Stimulated activated CD8-positive, alpha-beta memory T cell treated with anti-CD3 and anti-CD28 coated beads, Interleukin-4, amount 100 ng/mL, for 48 hours (primary cell): ENCODE data around the gene SAA2.
"Not testable (repeated sequence)": the region's sequence is repeated elsewhere in the genome, so short reads cannot be mapped to it uniquely, and the experiment has no call there.

Source experiments
- DNase-seq: peaks from one replicate; pipeline ENCODE4 v3.0.0-alpha.2; 2020

SAA2 gene

DNA sequence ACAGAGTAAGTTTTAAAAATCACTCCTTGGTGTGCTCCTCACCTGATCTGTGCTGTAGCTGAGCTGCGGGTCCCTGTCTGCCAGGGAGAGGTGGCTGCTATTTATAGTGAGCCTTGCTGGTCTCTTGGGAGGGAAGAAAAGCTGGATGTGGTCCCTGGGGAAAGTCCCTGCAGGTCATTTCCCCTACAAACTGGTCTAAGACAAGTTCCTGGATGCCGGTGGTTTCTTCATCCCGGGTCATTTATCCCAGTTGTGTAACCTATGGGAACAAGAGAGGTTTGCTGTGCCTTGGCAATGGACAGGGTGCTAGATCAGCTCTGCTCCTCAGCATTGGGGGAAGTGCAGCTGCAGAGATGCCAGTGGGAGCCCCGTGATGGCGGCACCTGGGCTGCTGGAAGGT is at the start of gene SAA2:
TSS of gene SAA2 (minus strand) at position 108 of the 400 bp plus-strand sequence. CDS start 657 bp downstream, outside the sequence.
- DNase-seq: no peak

DNA sequence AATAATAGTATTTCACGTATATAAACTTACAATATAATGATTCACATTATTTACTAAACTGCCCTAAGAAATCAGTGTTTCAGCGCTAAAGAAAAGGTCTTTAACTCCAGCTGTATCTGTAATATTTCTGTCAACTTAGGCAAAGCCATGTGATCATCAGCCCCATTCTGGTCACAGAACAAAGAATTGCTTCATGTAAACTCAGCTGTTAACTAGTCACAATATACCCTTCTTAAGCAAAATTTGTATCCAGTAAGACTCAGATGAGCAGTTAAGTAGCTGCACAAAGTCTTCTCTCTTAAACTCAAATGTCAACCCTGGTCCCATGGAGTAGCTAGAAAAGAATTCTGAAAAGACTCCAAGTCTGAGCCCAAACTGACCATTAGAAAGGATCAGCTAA is 46.8 kb upstream of the SAA2 start:
- no peak for DNase-seq

GRCh38 chr11:18294862-18295261 is 46.4 kb upstream of the SAA2 start:
- no peak for DNase-seq

- no peak for DNase-seq
Measured at GRCh38 chr11:18288911-18289310, 40.4 kb upstream of the SAA2 start.

DNA sequence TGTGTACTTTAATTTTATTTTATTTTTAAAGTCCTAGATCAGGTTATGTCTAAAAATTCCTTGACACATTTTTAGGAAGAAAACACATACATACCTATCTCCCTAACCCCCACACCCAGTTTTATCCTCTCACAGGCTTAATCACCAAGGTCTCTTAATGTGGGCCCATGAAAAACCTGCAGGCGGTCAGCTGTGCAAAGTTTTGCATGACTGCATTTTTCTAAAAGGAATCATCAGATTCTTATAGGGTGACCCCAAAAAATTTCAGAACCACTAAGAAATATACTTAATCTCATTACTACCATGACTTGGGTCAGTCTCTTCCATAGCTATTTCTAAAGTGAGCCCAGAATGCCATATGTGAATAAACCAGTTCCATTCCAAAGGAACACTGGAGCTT is 37.4 kb upstream of the SAA2 start:
- no peak for DNase-seq

DNA sequence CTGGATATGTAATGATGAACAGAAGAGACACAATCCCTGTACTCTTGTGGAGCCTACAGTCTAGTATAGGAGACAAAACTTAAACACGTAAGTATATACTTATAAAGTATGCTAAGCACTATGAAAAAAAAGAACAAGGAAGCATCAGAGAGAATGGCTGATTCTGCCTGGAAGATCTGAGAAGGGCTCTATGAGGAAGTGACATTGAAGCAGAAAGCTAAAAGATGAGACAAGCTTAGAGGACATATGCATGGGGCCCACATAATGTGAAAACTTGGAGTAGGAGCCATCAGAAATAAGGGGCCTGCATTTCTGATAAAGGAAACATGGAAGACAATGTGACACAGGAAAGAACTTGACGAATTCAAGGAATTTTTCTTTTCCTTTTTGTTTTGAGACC is 34.2 kb upstream of the SAA2 start:
- no peak for DNase-seq

DNA sequence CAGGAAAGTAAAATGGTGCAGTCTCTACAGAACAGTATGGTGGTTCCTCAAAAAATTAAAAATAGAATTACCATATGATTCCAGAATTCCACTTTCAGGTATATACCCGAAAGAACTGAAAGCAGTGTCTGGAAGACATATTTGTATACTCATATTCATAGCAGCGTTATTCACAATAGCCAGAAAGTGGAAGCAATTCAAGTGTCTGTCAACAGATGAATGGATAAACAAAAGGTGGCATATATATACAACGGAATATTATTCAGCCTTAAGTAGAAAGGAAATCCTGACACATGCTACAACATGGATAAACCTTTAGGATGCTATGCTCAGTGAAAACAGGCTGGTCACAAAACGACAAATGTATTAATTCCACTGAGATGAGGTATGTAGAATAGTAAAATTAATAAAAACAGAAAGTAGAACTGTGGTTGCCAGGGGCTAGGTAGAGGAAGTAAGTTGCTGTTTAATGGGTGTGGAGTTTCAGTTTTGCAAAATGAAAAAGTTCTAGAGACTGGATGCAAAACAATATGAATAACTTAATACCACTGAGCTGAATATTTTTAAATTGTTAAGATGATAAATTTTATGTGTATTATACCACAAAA is 32.1 kb upstream of the SAA2 start:
- DNase-seq: no peak

- no peak for DNase-seq
Measured at GRCh38 chr11:18277565-18278271, 29.2 kb upstream of the SAA2 start.

GRCh38 chr11:18271206-18271605 is 22.7 kb upstream of the SAA2 start:
- no peak for DNase-seq

- no peak for DNase-seq
Measured at GRCh38 chr11:18270102-18270501, 21.6 kb upstream of the SAA2 start.

GRCh38 chr11:18269252-18269651 is 20.8 kb upstream of the SAA2 start:
- not testable (repeated sequence) for DNase-seq

GRCh38 chr11:18267335-18268133 is 19.1 kb upstream of the SAA2 start:
- DNase-seq: not testable (repeated sequence)

GRCh38 chr11:18265949-18266348 is 17.5 kb upstream of the SAA2 start, which contains the start of gene SAA1:
Gene SAA1 (plus strand): TSS chr11:18266264. CDS start chr11:18266888, 624 bp downstream.
- no peak for DNase-seq

DNA sequence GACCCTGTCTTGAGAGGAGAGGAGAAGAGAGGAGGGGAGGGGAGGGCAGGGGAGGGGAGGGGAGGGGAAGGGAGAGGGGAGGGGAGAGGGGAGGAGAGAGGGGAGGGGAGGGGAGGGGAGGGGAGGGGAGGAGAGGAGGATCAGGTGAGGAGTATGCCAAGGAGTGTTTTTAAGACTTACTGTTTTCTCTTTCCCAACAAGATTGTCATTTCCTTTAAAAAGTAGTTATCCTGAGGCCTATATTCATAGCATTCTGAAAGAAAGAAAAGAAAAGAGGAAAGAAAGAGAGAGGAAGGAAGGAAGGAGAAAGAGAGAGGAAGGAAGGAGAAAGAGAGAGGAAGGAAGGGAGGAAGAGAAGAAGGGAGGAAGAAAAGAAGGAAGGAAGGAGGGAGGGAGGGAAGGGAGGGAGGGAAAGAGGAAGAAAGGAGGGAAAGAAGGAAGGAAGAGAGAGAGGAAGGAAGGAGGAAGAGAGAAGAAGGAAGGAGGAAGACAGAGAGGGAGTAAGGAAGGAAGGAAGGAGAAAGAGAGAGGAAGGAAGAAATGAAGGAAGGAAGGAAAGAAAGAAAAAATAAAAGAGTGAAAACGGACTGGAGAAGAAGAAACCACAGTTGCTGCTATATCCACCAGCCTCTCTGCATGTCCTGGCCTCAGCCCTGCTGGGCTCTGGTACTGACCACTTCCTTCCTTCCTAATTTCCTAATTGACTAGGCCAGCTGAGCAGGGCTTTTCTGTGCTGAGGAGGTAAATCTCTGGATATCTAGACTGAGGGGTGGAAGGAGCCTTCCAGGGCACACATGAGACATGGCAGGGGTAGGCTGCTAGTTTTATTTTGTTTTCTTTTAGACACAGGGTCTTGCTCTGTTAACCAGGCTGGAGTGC is 16.4 kb upstream of the SAA2 start:
- DNase-seq: no peak

GRCh38 chr11:18264035-18264434 is 15.6 kb upstream of the SAA2 start:
- no peak for DNase-seq

GRCh38 chr11:18262681-18263350 is 14.3 kb upstream of the SAA2 start:
- DNase-seq: not testable (repeated sequence)

DNA sequence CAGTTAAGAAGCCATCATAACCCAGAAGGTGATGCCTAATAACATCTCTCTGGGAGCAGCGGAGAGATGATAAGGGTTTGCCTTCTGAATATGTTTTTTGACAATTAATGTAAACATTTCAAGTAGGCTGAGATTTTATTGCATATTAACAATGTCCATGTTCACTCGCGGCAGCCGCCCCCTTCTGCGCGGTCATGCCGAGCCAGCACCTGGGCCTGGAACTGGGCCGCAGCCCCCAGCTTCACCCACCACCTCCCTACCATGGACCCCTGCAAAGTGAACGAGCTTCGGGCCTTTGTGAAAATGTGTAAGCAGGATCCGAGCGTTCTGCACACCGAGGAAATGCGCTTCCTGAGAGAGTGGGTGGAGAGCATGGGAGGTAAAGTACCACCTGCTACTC is 13.3 kb upstream of the SAA2 start:
- no peak for DNase-seq

DNA sequence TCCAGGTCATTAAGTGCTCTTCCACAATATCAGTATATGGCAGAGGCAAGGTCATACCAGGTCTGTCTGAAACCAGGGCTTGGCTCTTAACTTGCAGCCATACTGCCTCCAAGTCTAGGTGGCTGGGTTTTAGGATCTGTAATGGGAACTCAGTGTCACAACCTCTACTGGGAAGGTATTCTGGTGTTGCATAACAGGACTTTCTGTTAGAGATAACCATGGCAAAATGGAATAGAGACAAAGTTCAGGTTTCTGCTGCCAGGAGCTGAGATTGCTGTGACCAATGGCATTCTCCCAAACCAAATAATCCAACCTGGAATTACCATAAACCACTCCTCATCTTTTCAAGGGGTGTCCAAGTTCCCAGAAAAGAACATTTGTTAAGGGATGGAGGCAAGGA is 10.8 kb upstream of the SAA2 start:
- DNase-seq: no peak

DNA sequence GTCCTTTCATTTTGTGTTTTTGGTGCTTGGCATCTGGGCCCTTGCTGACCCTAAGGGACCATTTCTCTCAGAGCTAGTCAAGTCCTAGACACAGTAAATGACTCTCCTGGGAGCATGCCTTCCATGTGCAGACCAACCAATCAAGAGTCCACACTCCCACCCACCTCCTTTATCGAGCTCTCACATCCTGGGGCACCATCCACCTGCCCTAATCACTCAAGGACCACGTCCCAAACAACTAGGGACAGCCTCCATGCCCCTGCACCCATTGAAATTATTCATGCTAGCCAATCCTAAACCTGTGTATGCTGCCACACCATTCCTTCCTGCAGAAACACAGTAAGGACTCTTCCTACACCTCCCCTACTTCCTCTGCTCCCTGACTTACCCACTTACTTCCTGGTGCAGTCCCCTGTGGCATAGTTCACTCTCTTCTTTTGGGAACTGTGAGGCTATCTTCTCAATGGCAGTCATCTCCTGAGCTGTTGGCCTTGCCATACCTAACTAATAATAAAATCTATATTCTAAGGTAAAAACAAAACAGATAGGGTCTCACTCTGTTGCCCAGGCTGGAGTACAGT is 6.4 kb upstream of the SAA2 start:
- no peak for DNase-seq

- DNase-seq: no peak
Measured at GRCh38 chr11:18253778-18254338, 5.4 kb upstream of the SAA2 start.

- DNase-seq: no peak
Measured at GRCh38 chr11:18253233-18253632, 4.8 kb upstream of the SAA2 start.

- DNase-seq: not testable (repeated sequence)
Measured at GRCh38 chr11:18247191-18247581, 1.3 kb downstream of the SAA2 start.
